Esophagus squamous epithelium (tissue), 4 donors: ENCODE measurements around the gene PHACTR3.

Experiments
- POLR2A ChIP-seq, 4 donors: fragments of 450-650 bp; IDR thresholded peaks; one replicate each; pipeline ENCODE4 v1.6.1; 2017; ENCODE audit warnings: antibody characterized with exemption in 4 of 4, mild to moderate bottlenecking in 4 of 4, moderate library complexity in 3 of 4
- TF ChIP-seq, protein P1 (sequence below), 6 experiments: fragments of 450-650 bp in 4 of 6; fragments of 200-600 bp in 2 of 6; sonication (generic) in 2 of 6; IDR thresholded peaks; one replicate each; pipeline ENCODE4 v1.5.1; 2016 to 2019; ENCODE audit warnings: antibody characterized with exemption in 6 of 6, mild to moderate bottlenecking in 4 of 6, moderate library complexity in 4 of 6

GRCh38 chr20:59737816-59738215, 133.5 kb downstream of the PHACTR3 start:
- TF ChIP-seq POLR2A (IDR thresholded peaks at IDR 0.05) = no peak
- TF ChIP-seq, protein P1, sequence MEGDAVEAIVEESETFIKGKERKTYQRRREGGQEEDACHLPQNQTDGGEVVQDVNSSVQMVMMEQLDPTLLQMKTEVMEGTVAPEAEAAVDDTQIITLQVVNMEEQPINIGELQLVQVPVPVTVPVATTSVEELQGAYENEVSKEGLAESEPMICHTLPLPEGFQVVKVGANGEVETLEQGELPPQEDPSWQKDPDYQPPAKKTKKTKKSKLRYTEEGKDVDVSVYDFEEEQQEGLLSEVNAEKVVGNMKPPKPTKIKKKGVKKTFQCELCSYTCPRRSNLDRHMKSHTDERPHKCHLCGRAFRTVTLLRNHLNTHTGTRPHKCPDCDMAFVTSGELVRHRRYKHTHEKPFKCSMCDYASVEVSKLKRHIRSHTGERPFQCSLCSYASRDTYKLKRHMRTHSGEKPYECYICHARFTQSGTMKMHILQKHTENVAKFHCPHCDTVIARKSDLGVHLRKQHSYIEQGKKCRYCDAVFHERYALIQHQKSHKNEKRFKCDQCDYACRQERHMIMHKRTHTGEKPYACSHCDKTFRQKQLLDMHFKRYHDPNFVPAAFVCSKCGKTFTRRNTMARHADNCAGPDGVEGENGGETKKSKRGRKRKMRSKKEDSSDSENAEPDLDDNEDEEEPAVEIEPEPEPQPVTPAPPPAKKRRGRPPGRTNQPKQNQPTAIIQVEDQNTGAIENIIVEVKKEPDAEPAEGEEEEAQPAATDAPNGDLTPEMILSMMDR (IDR thresholded peaks at IDR 0.05) = no peak
